Measurements from ENCODE around the gene PRX. TPM values are rescaled to one million over a fixed set of nuclear protein-coding genes. Genes with fewer than 3 reads are reported as not detected.
A peak's percentile ranks its signal among the peaks of the same experiment; 100 is the strongest.

Gene PRX
- total and polyA plus RNA-seq, 12 donors = 1.7 to 3.8 (median 2.6) TPM

GRCh38 chr19:40348125-40348913 is 64.9 kb downstream of the PRX start, which contains the start of the genes C19orf47 and PLD3:
Gene C19orf47 (minus strand): TSS chr19:40348397. CDS start chr19:40341857, 6,540 bp downstream.
Gene PLD3 (plus strand): TSS chr19:40348695. CDS start chr19:40366484, 17,789 bp downstream.
- Histone ChIP-seq H3K27ac (peak within 1 kb of the TSS in 9 of 10 donors; percentile 72 to 88 (median 80)), H3K9me3 (no peaks in the 10 kb centered on the region), H3K27me3 (no peaks in the 10 kb centered on the region), H3K36me3 (peaks cover 0 to 2% (median 0%) of the 10 kb centered on the region in 9 donors), H3K4me1 (peaks cover 4 to 45% (median 25%) of the 10 kb centered on the region in 9 donors), H3K4me3 (peak within 1 kb of the TSS; percentile 59 to 91 (median 76))
- 1% methylated on average over 64 to 77 of the region's 77 CpGs for WGBS, 2 donors
- TF ChIP-seq, protein P1, sequence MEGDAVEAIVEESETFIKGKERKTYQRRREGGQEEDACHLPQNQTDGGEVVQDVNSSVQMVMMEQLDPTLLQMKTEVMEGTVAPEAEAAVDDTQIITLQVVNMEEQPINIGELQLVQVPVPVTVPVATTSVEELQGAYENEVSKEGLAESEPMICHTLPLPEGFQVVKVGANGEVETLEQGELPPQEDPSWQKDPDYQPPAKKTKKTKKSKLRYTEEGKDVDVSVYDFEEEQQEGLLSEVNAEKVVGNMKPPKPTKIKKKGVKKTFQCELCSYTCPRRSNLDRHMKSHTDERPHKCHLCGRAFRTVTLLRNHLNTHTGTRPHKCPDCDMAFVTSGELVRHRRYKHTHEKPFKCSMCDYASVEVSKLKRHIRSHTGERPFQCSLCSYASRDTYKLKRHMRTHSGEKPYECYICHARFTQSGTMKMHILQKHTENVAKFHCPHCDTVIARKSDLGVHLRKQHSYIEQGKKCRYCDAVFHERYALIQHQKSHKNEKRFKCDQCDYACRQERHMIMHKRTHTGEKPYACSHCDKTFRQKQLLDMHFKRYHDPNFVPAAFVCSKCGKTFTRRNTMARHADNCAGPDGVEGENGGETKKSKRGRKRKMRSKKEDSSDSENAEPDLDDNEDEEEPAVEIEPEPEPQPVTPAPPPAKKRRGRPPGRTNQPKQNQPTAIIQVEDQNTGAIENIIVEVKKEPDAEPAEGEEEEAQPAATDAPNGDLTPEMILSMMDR (IDR thresholded peaks at IDR 0.05) = no peak
- DNase-seq (peak; percentile 99), ATAC-seq (peak; percentile 97 to 99 (median 98))
- intact Hi-C loops (cut with DNase I) = loop anchor here in 5 of 10 donors (2.0 to 10.0 kb wide), 4 partner anchors 74 to 96 kb away; partner anchors contain the start of genes SERTAD1 (in 2 of the 5) and SERTAD3 (in 2 of the 5)

DNA sequence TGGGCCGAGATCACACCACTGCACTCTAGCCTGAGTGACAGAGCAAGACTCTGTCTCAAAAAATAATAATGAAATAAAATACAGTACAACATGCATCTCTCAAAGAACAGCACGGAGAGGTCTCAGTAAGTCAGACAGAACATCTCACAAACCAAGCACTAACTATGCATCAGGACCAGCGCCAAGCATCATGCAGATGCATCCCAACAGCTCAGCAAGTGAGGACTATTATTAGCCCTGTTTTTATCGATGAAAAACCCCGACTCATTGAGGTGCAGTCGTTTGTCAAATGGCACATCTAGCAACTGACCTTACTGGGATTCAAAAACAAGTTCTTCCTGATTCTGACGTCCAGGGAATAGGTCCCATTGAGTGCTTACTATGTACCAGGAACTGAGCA is 68.8 kb downstream of the PRX start:
- intact Hi-C loops (cut with DNase I) = loop anchor here in 3 of 10 donors (10.0 kb wide), 2 partner anchors 80 to 100 kb away; partner anchors contain the start of genes SERTAD3 (in 2 of the 3) and SERTAD1 (in 1 of the 3)
- TF ChIP-seq, protein P1 (IDR thresholded peaks at IDR 0.05) = no peak
- Histone ChIP-seq H3K27me3 (no peaks in the 10 kb centered on the region), H3K27ac (peak overlapping the region in 8 of 10 donors; percentile 9 to 84 (median 54)), H3K9me3 (no peaks in the 10 kb centered on the region), H3K4me1 (peaks cover 3 to 61% (median 36%) of the 10 kb centered on the region in 9 donors), H3K4me3 (no peak overlapping the region), H3K36me3 (peaks cover 0 to 29% (median 0%) of the 10 kb centered on the region in 9 donors)
- DNase-seq = no peak
- 50 to 60% methylated on average over 7 of the region's 7 CpGs for WGBS, 2 donors
- peak in 1 of 8 donors; percentile 0 for ATAC-seq

Small RNA genes lying within 50 kb of the gene (microRNA-seq; reads per million reads assigned to microRNA genes)
- gene MIR6796 = 0 reads per million in 2 donors

Other genes starting within 250 kb of the PRX start
- gene MAP3K10, start 222.0 kb downstream of the PRX start, total RNA-seq = 10 to 100 TPM; 10.8 to 29.1 (median 15.8) TPM
- gene MAP3K10, start 222.0 kb downstream of the PRX start, polyA plus RNA-seq = 10 to 100 TPM; 12.1 to 31.2 TPM
- not detected for gene TTC9B, start 195.0 kb downstream of the PRX start, total RNA-seq
- not detected for gene TTC9B, start 195.0 kb downstream of the PRX start, polyA plus RNA-seq
- gene CCNP, start 186.7 kb downstream of the PRX start, total RNA-seq = not detected
- under 1 TPM; 0.04 to 0.15 TPM for gene CCNP, start 186.7 kb downstream of the PRX start, polyA plus RNA-seq
- gene AKT2, start 128.0 kb downstream of the PRX start, total RNA-seq = 100 to 1,000 TPM; 117 to 147 (median 127) TPM
- gene AKT2, start 128.0 kb downstream of the PRX start, polyA plus RNA-seq = 10 to 100 TPM; 56.7 to 57.6 TPM
- 100 to 1,000 TPM; 138 to 227 (median 145) TPM for gene C19orf47, start 65.0 kb downstream of the PRX start, total RNA-seq
- 100 to 1,000 TPM; 234 to 347 TPM for gene C19orf47, start 65.0 kb downstream of the PRX start, polyA plus RNA-seq
- gene PLD3, start 64.7 kb downstream of the PRX start, total RNA-seq = 100 to 1,000 TPM; 136 to 238 (median 181) TPM
- gene PLD3, start 64.7 kb downstream of the PRX start, polyA plus RNA-seq = 100 to 1,000 TPM; 116 to 148 TPM
- gene HIPK4, start 23.2 kb downstream of the PRX start, total RNA-seq = under 1 TPM in 2 of 10 donors, not detected in 8; 0.10 to 0.15 TPM
- under 1 TPM in 1 of 2 donors, not detected in 1; 0.09 TPM for gene HIPK4, start 23.2 kb downstream of the PRX start, polyA plus RNA-seq
- gene SERTAD1, start 12.6 kb upstream of the PRX start, total RNA-seq = 10 to 100 TPM in 3 of 10 donors, 1 to 10 TPM in 7; 6.3 to 16.8 (median 8.4) TPM
- gene SERTAD1, start 12.6 kb upstream of the PRX start, polyA plus RNA-seq = 10 to 100 TPM; 13.4 to 35.8 TPM
- 10 to 100 TPM; 19.4 to 37.5 (median 27.4) TPM for gene SERTAD3, start 31.0 kb upstream of the PRX start, total RNA-seq
- 10 to 100 TPM; 35.3 to 35.6 TPM for gene SERTAD3, start 31.0 kb upstream of the PRX start, polyA plus RNA-seq
- 100 to 1,000 TPM in 3 of 10 donors, 10 to 100 TPM in 7; 70.9 to 144 (median 91.4) TPM for gene BLVRB, start 52.4 kb upstream of the PRX start, total RNA-seq
- gene BLVRB, start 52.4 kb upstream of the PRX start, polyA plus RNA-seq = 100 to 1,000 TPM in 1 of 2 donors, 10 to 100 TPM in 1; 95.8 to 213 TPM
- 1 to 10 TPM; 3.0 to 6.6 (median 4.9) TPM for gene SPTBN4, start 53.6 kb upstream of the PRX start, total RNA-seq
- gene SPTBN4, start 53.6 kb upstream of the PRX start, polyA plus RNA-seq = 10 to 100 TPM in 1 of 2 donors, 1 to 10 TPM in 1; 3.2 to 13.8 TPM
- 10 to 100 TPM; 12.0 to 31.5 (median 15.9) TPM for gene SHKBP1, start 163.5 kb upstream of the PRX start, total RNA-seq
- 10 to 100 TPM; 42.8 to 43.1 TPM for gene SHKBP1, start 163.5 kb upstream of the PRX start, polyA plus RNA-seq
- gene LTBP4, start 188.0 kb upstream of the PRX start, total RNA-seq = 100 to 1,000 TPM; 139 to 263 (median 244) TPM
- gene LTBP4, start 188.0 kb upstream of the PRX start, polyA plus RNA-seq = 100 to 1,000 TPM; 114 to 191 TPM